K562 (cell line): ENCODE results near the gene DDOST.

ENCODE experiments used
- EZH2 ChIP-seq: IDR thresholded peaks from 2 replicates; pipeline ENCODE4 v1.6.1; 2012; ENCODE audit warnings: low read depth, mild to moderate bottlenecking, inconsistent platforms, low read length, borderline replicate concordance
- MTA1 ChIP-seq: fragments of 450-650 bp; IDR thresholded peaks from 2 replicates; pipeline ENCODE4 v1.6.1; 2017; ENCODE audit warnings: borderline replicate concordance
- MYC ChIP-seq, 2 experiments: fragments of 250-450 bp in 1 of 2; sonication (Bioruptor Pico) in 1 of 2; IDR thresholded peaks; 2 replicates each; pipeline versions ENCODE4 v1.5.1 to v1.6.1; 2012 to 2021; ENCODE audit warnings: low read depth in 2 of 2, borderline replicate concordance in 1 of 2, improper control_type of control experiment in 1 of 2, low read length in 1 of 2, mild to moderate bottlenecking in 1 of 2, moderate library complexity in 1 of 2
- PTRF ChIP-seq: fragments of 450-650 bp; IDR thresholded peaks from 2 replicates; pipeline ENCODE4 v1.6.1; 2016; ENCODE audit warnings: mild to moderate bottlenecking, missing genetic modification characterization, missing compliant biosample characterization
- RAD21 ChIP-seq, 2 experiments: fragments of 250-450 bp in 1 of 2; fragments of 450-650 bp in 1 of 2; sonication (Bioruptor Pico) in 1 of 2; formaldehyde crosslinking in 1 of 2; IDR thresholded peaks in 1 of 2; conservative IDR thresholded peaks in 1 of 2; 2 replicates each; pipeline versions ENCODE4 v1.4.0 to v1.8.0; 2020 to 2022; ENCODE audit warnings: mild to moderate bottlenecking in 2 of 2, moderate library complexity in 1 of 2
- RBM14 ChIP-seq: fragments of 200-400 bp; formaldehyde crosslinking; IDR thresholded peaks from 2 replicates; pipeline ENCODE4 v1.6.1; 2018; ENCODE audit warnings: low read depth, mild to moderate bottlenecking, low read length, moderate library complexity, borderline replicate concordance; ENCODE audit not compliant: insufficient read depth
- SP1 ChIP-seq: sonication (generic); formaldehyde crosslinking; IDR thresholded peaks from 2 replicates; pipeline ENCODE4 v1.8.1; 2022; ENCODE audit warnings: mild to moderate bottlenecking, missing genetic modification reagents
- SUPT5H ChIP-seq: fragments of 450-650 bp; IDR thresholded peaks from 2 replicates; pipeline ENCODE4 v1.6.1; 2016
- ZNF140 ChIP-seq: fragments of 250-450 bp; sonication (Bioruptor Pico); IDR thresholded peaks from 2 replicates; pipeline ENCODE4 v1.8.0; 2021; ENCODE audit warnings: moderate library complexity, mild to moderate bottlenecking, inconsistent platforms
- TF ChIP-seq, protein P1 (sequence below): fragments of 250-450 bp; sonication (Bioruptor Pico); IDR thresholded peaks from 2 replicates; pipeline ENCODE4 v1.5.1; 2021; ENCODE audit warnings: mild to moderate bottlenecking

DNA sequence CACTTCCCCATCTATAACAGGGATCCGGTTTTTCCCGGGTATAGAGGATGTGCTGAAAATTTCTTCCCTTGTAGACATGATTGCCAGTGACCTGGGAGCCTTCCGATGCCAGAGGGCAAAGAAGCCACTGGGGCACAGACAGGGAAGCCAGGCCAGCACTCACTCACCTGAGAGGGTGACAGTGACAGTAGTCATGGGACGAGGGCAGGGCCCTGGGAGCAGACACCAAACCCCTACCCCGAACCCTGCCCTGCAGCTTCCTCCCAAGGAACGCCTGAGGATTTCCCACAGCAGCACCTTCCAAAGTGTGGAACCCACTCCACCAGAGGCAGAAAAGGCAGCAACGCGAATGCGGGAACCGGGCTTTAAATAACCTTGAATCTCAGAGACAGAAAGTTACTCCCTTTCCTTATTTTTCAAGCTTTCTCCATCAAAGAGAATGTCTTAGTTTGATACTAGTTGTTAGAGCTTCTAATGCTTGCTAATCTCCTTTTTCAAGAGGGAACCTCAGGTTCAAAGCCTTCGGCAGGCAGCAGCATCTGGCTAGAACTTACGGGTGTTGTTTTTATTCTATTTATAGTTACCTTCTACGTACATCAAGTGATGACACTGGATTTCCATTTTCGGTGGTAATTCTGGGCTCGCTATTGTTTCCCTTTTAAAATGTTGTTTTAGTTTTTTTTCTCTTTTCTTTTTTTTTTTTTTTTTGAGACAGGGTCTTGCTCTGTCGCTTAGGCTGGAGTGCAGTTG lies 2.8 kb downstream of the DDOST start:
- no peak for TF ChIP-seq EZH2
- TF ChIP-seq MTA1: no peak
- no peak for TF ChIP-seq SP1
- TF ChIP-seq SUPT5H: no peak
- TF ChIP-seq ZNF140 (CRISPR knock-in tag): no peak
- no peak for TF ChIP-seq RBM14
- TF ChIP-seq, protein P1, sequence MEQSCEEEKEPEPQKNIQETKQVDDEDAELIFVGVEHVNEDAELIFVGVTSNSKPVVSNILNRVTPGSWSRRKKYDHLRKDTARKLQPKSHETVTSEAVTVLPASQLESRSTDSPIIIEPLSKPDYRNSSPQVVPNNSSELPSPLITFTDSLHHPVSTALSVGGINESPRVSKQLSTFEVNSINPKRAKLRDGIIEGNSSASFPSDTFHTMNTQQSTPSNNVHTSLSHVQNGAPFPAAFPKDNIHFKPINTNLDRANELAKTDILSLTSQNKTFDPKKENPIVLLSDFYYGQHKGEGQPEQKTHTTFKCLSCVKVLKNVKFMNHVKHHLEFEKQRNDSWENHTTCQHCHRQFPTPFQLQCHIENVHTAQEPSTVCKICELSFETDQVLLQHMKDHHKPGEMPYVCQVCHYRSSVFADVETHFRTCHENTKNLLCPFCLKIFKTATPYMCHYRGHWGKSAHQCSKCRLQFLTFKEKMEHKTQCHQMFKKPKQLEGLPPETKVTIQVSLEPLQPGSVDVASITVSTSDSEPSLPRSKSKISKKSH (CRISPR knock-in tag): no peak
- TF ChIP-seq MYC (IDR thresholded peaks at IDR 0.05; ENCODE audit: low read depth, low read length): no peak
- TF ChIP-seq MYC (CRISPR knock-in tag; IDR thresholded peaks at IDR 0.05; ENCODE audit: borderline replicate concordance, low read depth): no peak
- no peak for TF ChIP-seq PTRF (tag)
- no peak for TF ChIP-seq RAD21 (CRISPR knock-in tag; conservative IDR thresholded peaks at IDR 0.05 in 1 of 2, IDR thresholded peaks at IDR 0.05 in 1 of 2)
